SK-N-SH (cell line): ENCODE data around the gene PYY. TPM values are rescaled to one million over a fixed set of nuclear protein-coding genes. Genes with fewer than 3 reads are reported as not detected.

Experiments
- CTCF ChIA-PET: fragments of 300-600, 350-600 bp; formaldehyde crosslinking; extraction: SDS; loops from one replicate; lab custom pipeline; 2021; lab: Yijun Ruan, JAX
- POLR2A ChIA-PET: fragments of 350-600 bp; sonication (Branson Sonifier 250); formaldehyde crosslinking; extraction: SDS; loops from one replicate; lab custom pipeline; 2020; ENCODE audit warnings: antibody characterized with exemption, inconsistent platforms; lab: Yijun Ruan, JAX
- DNase-seq: peaks from one replicate; pipeline ENCODE4 v3.0.0; 2012
- H2AFZ ChIP-seq: fragments of 200-600 bp; sonication (generic); 2 replicates; pipeline ENCODE4 v1.8.1; 2016; ENCODE audit warnings: antibody characterized with exemption, mild to moderate bottlenecking, low read depth
- H3F3A ChIP-seq: fragments of 200-600 bp; sonication (generic); replicated peaks from 2 replicates; pipeline ENCODE3; 2016; ENCODE audit warnings: antibody characterized with exemption, mild to moderate bottlenecking; ENCODE audit not compliant: insufficient read depth
- H3K27ac ChIP-seq, 2 experiments: fragments of 200-500 bp in 1 of 2; fragments of 200-600 bp in 1 of 2; sonication (Bioruptor generic) in 1 of 2; sonication (generic), shearing (Covaris generic) in 1 of 2; 2 replicates each; pipeline versions ENCODE4 v1.5.1 to v1.6.1; 2014 to 2016; ENCODE audit warnings: low read depth in 2 of 2, inconsistent platforms in 1 of 2, low read length in 1 of 2, mild to moderate bottlenecking in 1 of 2, mixed read lengths in 1 of 2
- H3K27me3 ChIP-seq: fragments of 200-600 bp; sonication (generic), shearing (Covaris generic); 2 replicates; pipeline ENCODE4 v1.6.1; 2016; ENCODE audit warnings: mixed run types; ENCODE audit not compliant: insufficient read depth
- H3K36me3 ChIP-seq, 2 experiments: fragments of 200-500 bp in 1 of 2; fragments of 200-600 bp in 1 of 2; sonication (Bioruptor generic) in 1 of 2; sonication (generic) in 1 of 2; replicated peaks in 1 of 2; 2 replicates each; pipeline versions ENCODE3 to v1.5.1; 2014 to 2016; ENCODE audit warnings: low read length in 1 of 2, mild to moderate bottlenecking in 1 of 2; ENCODE audit not compliant: insufficient read depth in 2 of 2, control insufficient read depth in 1 of 2
- H3K4me1 ChIP-seq, 2 experiments: fragments of 200-500 bp in 1 of 2; fragments of 200-600 bp in 1 of 2; sonication (Bioruptor generic) in 1 of 2; sonication (generic), shearing (Covaris generic) in 1 of 2; 2 replicates each; pipeline versions ENCODE4 v1.5.1 to v1.6.1; 2014 to 2016; ENCODE audit warnings: low read depth in 1 of 2, low read length in 1 of 2, mixed run types in 1 of 2; ENCODE audit not compliant: insufficient read depth in 2 of 2, control insufficient read depth in 1 of 2
- H3K4me2 ChIP-seq: fragments of 200-600 bp; sonication (generic), shearing (Covaris generic); 2 replicates; pipeline ENCODE4 v1.6.1; 2017; ENCODE audit warnings: mixed run types
- H3K4me3 ChIP-seq, 2 experiments: fragments of 200-500 bp in 1 of 2; fragments of 200-600 bp in 1 of 2; sonication (Bioruptor generic) in 1 of 2; sonication (generic), shearing (Covaris generic) in 1 of 2; 2 replicates each; pipeline versions ENCODE4 v1.5.1 to v1.8.1; 2014 to 2016; ENCODE audit warnings: low read depth in 2 of 2, inconsistent platforms in 1 of 2, low read length in 1 of 2, mild to moderate bottlenecking in 1 of 2, mixed read lengths in 1 of 2, moderate library complexity in 1 of 2
- H3K79me2 ChIP-seq: fragments of 200-600 bp; sonication (generic); 2 replicates; pipeline ENCODE4 v1.8.1; 2017; ENCODE audit warnings: mild to moderate bottlenecking; ENCODE audit not compliant: insufficient read depth
- H3K9ac ChIP-seq: fragments of 200-600 bp; sonication (generic); 2 replicates; pipeline ENCODE4 v1.6.1; 2017; ENCODE audit warnings: mixed run types
- H3K9me2 ChIP-seq: fragments of 200-600 bp; sonication (generic); 2 replicates; pipeline ENCODE4 v1.6.1; 2017; ENCODE audit warnings: mixed run types
- H3K9me3 ChIP-seq: fragments of 200-600 bp; sonication (generic); 2 replicates; pipeline ENCODE4 v1.6.1; 2017; ENCODE audit warnings: mixed run types, mild to moderate bottlenecking, moderate library complexity
- H4K20me1 ChIP-seq: fragments of 200-600 bp; sonication (generic); 2 replicates; pipeline ENCODE4 v1.6.1; 2017; ENCODE audit warnings: mild to moderate bottlenecking, mixed run types; ENCODE audit not compliant: insufficient read depth
- CHD2 ChIP-seq: fragments of 150-350 bp; IDR thresholded peaks from 2 replicates; pipeline ENCODE4 v1.6.1; 2018; ENCODE audit warnings: low read length; ENCODE audit not compliant: partially characterized antibody
- CTCF ChIP-seq: fragments of 200-600 bp; sonication (generic); IDR thresholded peaks from 2 replicates; pipeline ENCODE4 v1.6.1; 2017; ENCODE audit warnings: antibody characterized with exemption, mild to moderate bottlenecking, moderate library complexity
- EP300 ChIP-seq, 2 experiments: IDR thresholded peaks; 2 replicates each; pipeline versions ENCODE4 v1.4.0 to v1.6.1; 2012; ENCODE audit warnings: borderline replicate concordance in 1 of 2, low read depth in 1 of 2, low read length in 1 of 2
- EZH2phosphoT487 ChIP-seq: fragments of 200-600 bp; sonication (generic); IDR thresholded peaks from 2 replicates; pipeline ENCODE4 v1.6.1; 2017; ENCODE audit warnings: low read depth, mixed run types, mild to moderate bottlenecking, antibody characterized with exemption, moderate library complexity, borderline replicate concordance
- FOSL2 ChIP-seq: IDR thresholded peaks from 2 replicates; pipeline ENCODE4 v1.4.0; 2012; ENCODE audit warnings: low read depth, mild to moderate bottlenecking, moderate library complexity, borderline replicate concordance
- FOXJ3 ChIP-seq: sonication (generic); formaldehyde crosslinking; IDR thresholded peaks from 2 replicates; pipeline ENCODE4 v1.5.1; 2020; ENCODE audit warnings: mild to moderate bottlenecking, missing genetic modification reagents
- GABPA ChIP-seq: IDR thresholded peaks from 2 replicates; pipeline ENCODE4 v1.4.0; 2012; ENCODE audit warnings: low read depth, mild to moderate bottlenecking
- GATA2 ChIP-seq: sonication (generic); formaldehyde crosslinking; IDR thresholded peaks from 2 replicates; pipeline ENCODE4 v1.5.0; 2020; ENCODE audit warnings: mild to moderate bottlenecking, missing genetic modification reagents
- NRF1 ChIP-seq: IDR thresholded peaks from 2 replicates; pipeline ENCODE4 v1.6.1; 2012; ENCODE audit warnings: low read depth, mild to moderate bottlenecking, low read length
- RXRA ChIP-seq: IDR thresholded peaks from 2 replicates; pipeline ENCODE4 v1.4.0; 2012; ENCODE audit warnings: low read depth, mild to moderate bottlenecking, borderline replicate concordance
- TCF12 ChIP-seq: IDR thresholded peaks from 2 replicates; pipeline ENCODE4 v1.4.0; 2012
- WGBS: methylation state at CpG from one replicate; pipeline ENCODE4 v1.1.6; 2017; ENCODE audit warnings: low lambda C conversion rate; 5-methylcytosine and 5-hydroxymethylcytosine counted together
- polyA plus RNA-seq, 3 experiments: library from polyadenylated mRNA; depleted of rRNA; stranded (reverse); fragments of >200 nt; gene quantifications; 2 replicates each; pipeline ENCODE4 v1.2.3, GENCODE V29; 2012
- TF ChIP-seq, protein P1 (sequence below): IDR thresholded peaks from 2 replicates; pipeline ENCODE4 v1.4.0; 2012; ENCODE audit warnings: low read depth
- TF ChIP-seq, protein P2 (sequence below): fragments of 150-350 bp; IDR thresholded peaks from 2 replicates; pipeline ENCODE4 v1.6.1; 2016; ENCODE audit warnings: mild to moderate bottlenecking, low read depth, low read length

The PYY gene
- polyA plus RNA-seq, 1 of the 3 experiments (the other 2 are of a cell fraction): 0.21 TPM

GRCh38 chr17:43984521-43984920 is 30.8 kb upstream of the PYY start:
- 67% methylated on average over 8 of the region's 8 CpGs for WGBS
- Histone ChIP-seq H3K9ac (no peak overlapping the region), H3K27me3 (peaks cover 13% of the 10 kb centered on the region; the same call in 1 of the 2 replicates), H3K4me2 (peak overlapping the region; percentile 74), H3K4me3 (no peak overlapping the region), H3K9me3 (no peaks in the 10 kb centered on the region), H4K20me1 (no peaks in the 10 kb centered on the region), H3K27ac (no peak overlapping the region), H3F3A (no peaks in the 10 kb centered on the region), H3K79me2 (no peaks in the 10 kb centered on the region), H3K36me3 (no peaks in the 10 kb centered on the region), H2AFZ (peak overlapping the region; percentile 68; the same call in 1 of the 2 replicates), H3K4me1 (peaks cover 0 to 14% of the 10 kb centered on the region in 2 experiments; a peak in 1 of 4 replicates), H3K9me2 (no peaks in the 10 kb centered on the region)
- CTCF ChIA-PET: interaction anchor here (0.6 to 5.3 kb wide), 13 partner anchors 10 to 1233 kb away, joined by 3 to 52 read pairs (median 5); partner anchors contain the start of genes PPY and TMEM101
- DNase-seq: peak; percentile 71
- no peak for TF ChIP-seq FOXJ3 (CRISPR knock-in tag)
- TF ChIP-seq FOSL2: no peak
- TF ChIP-seq, protein P1, sequence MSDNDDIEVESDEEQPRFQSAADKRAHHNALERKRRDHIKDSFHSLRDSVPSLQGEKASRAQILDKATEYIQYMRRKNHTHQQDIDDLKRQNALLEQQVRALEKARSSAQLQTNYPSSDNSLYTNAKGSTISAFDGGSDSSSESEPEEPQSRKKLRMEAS: no peak
- TF ChIP-seq GABPA: no peak
- TF ChIP-seq EZH2phosphoT487: no peak
- peak; percentile 52; the same call in 1 of the 2 replicates for TF ChIP-seq GATA2 (CRISPR knock-in tag)
- TF ChIP-seq EP300 (IDR thresholded peaks at IDR 0.05; ENCODE audit: borderline replicate concordance in 1 of 2, low read depth in 1 of 2, low read length in 1 of 2): peak in 1 of 2 experiments; percentile 38; a peak in 1 of 4 replicates
- no peak for TF ChIP-seq TCF12
- no peak for TF ChIP-seq CHD2
- POLR2A ChIA-PET: no interaction called here

GRCh38 chr17:43983515-43984411 is 30.0 kb upstream of the PYY start:
- ChIA-PET CTCF (interaction anchor here (0.6 to 5.3 kb wide), 25 partner anchors 9 to 1232 kb away, joined by 3 to 52 read pairs (median 4); partner anchors contain the start of genes PPY and TMEM101), POLR2A (interaction anchor here (0.6 kb wide), 1 partner anchor 82 kb away, joined by 3 read pairs; the partner anchor contains the start of gene LSM12)
- no peak overlapping the region for H3K9ac ChIP-seq
- DNase-seq: peak; percentile 72
- H3K27me3 ChIP-seq: peaks cover 14% of the 10 kb centered on the region; the same call in 1 of the 2 replicates
- H3K4me1 ChIP-seq: peaks cover 0 to 14% of the 10 kb centered on the region in 2 experiments; a peak in 1 of 4 replicates
- no peaks in the 10 kb centered on the region for H3K36me3 ChIP-seq
- peak; percentile 39; the same call in 1 of the 2 replicates for TF ChIP-seq CTCF
- TF ChIP-seq RXRA: no peak
- TF ChIP-seq, protein P2, sequence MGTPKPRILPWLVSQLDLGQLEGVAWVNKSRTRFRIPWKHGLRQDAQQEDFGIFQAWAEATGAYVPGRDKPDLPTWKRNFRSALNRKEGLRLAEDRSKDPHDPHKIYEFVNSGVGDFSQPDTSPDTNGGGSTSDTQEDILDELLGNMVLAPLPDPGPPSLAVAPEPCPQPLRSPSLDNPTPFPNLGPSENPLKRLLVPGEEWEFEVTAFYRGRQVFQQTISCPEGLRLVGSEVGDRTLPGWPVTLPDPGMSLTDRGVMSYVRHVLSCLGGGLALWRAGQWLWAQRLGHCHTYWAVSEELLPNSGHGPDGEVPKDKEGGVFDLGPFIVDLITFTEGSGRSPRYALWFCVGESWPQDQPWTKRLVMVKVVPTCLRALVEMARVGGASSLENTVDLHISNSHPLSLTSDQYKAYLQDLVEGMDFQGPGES: no peak
- TF ChIP-seq GATA2 (CRISPR knock-in tag): peak; percentile 77
- no peak for TF ChIP-seq NRF1
- WGBS: 13% methylated on average over 33 of the region's 78 CpGs
- no peaks in the 10 kb centered on the region for H3K9me2 ChIP-seq
- H2AFZ ChIP-seq: peak overlapping the region; percentile 68; the same call in 1 of the 2 replicates
- H3F3A ChIP-seq: no peaks in the 10 kb centered on the region
- no peak overlapping the region for H3K27ac ChIP-seq
- H3K4me2 ChIP-seq: peak overlapping the region; percentile 74
- H4K20me1 ChIP-seq: no peaks in the 10 kb centered on the region
- H3K4me3 ChIP-seq: peak overlapping the region; percentile 41 to 54
- H3K79me2 ChIP-seq: no peaks in the 10 kb centered on the region
- no peaks in the 10 kb centered on the region for H3K9me3 ChIP-seq
